ENCODE data around the gene RTF2.

GRCh38 chr20:56511926-56512325, 43.5 kb downstream of the RTF2 start:
- TF ChIP-seq CTCF (IDR thresholded peaks at IDR 0.05 in 4 of 5, conservative IDR thresholded peaks at IDR 0.05 in 1 of 5) (no peak), POLR2A (IDR thresholded peaks at IDR 0.05) (no peak)
